Measurements from ENCODE around the gene FKBP6. TPM values are rescaled to one million over a fixed set of nuclear protein-coding genes. Genes with fewer than 3 reads are reported as not detected.
"Not testable (repeated sequence)": the region's sequence is repeated elsewhere in the genome, so short reads cannot be mapped to it uniquely, and the experiment has no call there.

Gene FKBP6
- total RNA-seq, 1 experiment from 2014 or later, result not detected

DNA sequence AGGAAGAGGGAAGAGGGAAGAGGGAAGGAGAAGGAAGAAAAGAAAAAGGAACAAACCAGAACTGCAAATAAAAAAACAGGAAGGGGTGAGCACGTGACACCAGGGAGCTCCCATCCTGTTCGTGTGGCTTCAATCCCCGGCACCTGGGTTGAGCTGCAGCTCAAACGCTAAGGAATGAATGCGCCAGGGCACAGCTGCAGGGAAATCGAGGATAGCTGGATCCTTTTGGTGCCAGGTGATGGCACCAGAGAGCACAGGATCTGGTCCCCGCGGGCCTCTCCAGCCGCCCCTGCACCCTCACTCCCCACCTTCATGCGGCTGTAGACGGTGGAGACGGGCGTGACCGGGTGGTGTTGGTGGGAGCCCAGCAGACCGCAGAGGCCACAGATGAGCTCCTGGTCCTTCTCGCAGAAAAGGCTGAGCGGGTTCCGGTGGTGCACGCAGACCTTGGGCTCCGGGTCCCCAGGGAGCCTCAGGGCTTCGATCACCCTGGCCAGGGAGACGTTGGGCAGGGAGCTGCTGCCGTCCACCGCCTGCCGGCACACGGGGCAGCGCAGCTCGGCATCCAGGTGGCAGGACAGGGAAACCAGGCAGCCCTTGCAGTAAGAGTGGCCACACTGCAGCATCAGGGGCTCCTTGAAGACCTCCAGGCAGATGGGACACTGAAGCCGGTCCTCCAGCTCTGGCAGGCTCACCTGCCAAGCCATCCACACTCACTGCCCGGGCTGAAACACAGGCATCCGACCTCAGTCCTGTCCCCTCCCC, 3.7 kb upstream of the FKBP6 start:
- H3K4me3 ChIP-seq (ENCODE audit: low read depth, low read length, poor library complexity, severe bottlenecking); POLR2A ChIA-PET (ENCODE audit: low non-redundant PET); BruUV-seq (replicated peaks); H3K36me3 ChIP-seq (ENCODE audit: insufficient read depth, low read length, poor library complexity, severe bottlenecking); H3K27me3 ChIP-seq (replicated peaks; ENCODE audit: insufficient read depth, low read depth, low read length, poor library complexity); H3K27ac ChIP-seq (ENCODE audit: low read depth, low read length, poor library complexity, severe bottlenecking); H3K9me3 ChIP-seq (ENCODE audit: low read depth, low read length, poor library complexity, severe bottlenecking); H3K4me1 ChIP-seq (ENCODE audit: insufficient read depth, low read length, poor library complexity, severe bottlenecking): not testable (repeated sequence)
- intact Hi-C loops (cut with micrococcal nuclease; ENCODE audit: unreplicated experiment), result loop anchor here (5.0 kb wide), 1 partner anchor 128 kb away; no protein-coding TSS in a partner anchor
- peak; percentile 75 for DNase-seq (ENCODE audit: low spot score)
- TF ChIP-seq CTCF (conservative IDR thresholded peaks at IDR 0.05; ENCODE audit: low read depth, low read length), result peak; percentile 64
- CTCF ChIA-PET, result interaction anchor here (0.5 to 1.6 kb wide), 7 partner anchors 9 to 447 kb away, joined by 3 to 10 read pairs (median 4); no protein-coding TSS in a partner anchor

- BruUV-seq (replicated peaks), result not testable (repeated sequence)
- ChIA-PET POLR2A (ENCODE audit: low non-redundant PET) (interaction anchor here (0.6 kb wide), 1 partner anchor 276 kb away, joined by 6 read pairs; no protein-coding TSS in a partner anchor), CTCF (interaction anchor here (1.6 kb wide), 1 partner anchor 126 kb away, joined by 6 read pairs; no protein-coding TSS in a partner anchor)
Observed at GRCh38 chr7:73325424-73325823, 2.5 kb upstream of the FKBP6 start.

GRCh38 chr7:73327449-73327848, 512 bp upstream of the FKBP6 start:
- H3K27ac ChIP-seq (ENCODE audit: low read depth, low read length, poor library complexity, severe bottlenecking); CTCF ChIA-PET; H3K4me3 ChIP-seq (ENCODE audit: low read depth, low read length, poor library complexity, severe bottlenecking); H3K9me3 ChIP-seq (ENCODE audit: low read depth, low read length, poor library complexity, severe bottlenecking); H3K36me3 ChIP-seq (ENCODE audit: insufficient read depth, low read length, poor library complexity, severe bottlenecking); intact Hi-C loops (cut with micrococcal nuclease; ENCODE audit: unreplicated experiment); H3K27me3 ChIP-seq (replicated peaks; ENCODE audit: insufficient read depth, low read depth, low read length, poor library complexity); DNase-seq (ENCODE audit: low spot score); H3K4me1 ChIP-seq (ENCODE audit: insufficient read depth, low read length, poor library complexity, severe bottlenecking); BruUV-seq (replicated peaks): not testable (repeated sequence)
- POLR2A ChIA-PET (ENCODE audit: low non-redundant PET), result interaction anchor here (0.6 kb wide), 1 partner anchor 499 kb away, joined by 3 read pairs; no protein-coding TSS in a partner anchor

More at GRCh38 chr7:73325424-73325823, 2.5 kb upstream of the FKBP6 start:
- H3K36me3 ChIP-seq (ENCODE audit: insufficient read depth, low read length, poor library complexity, severe bottlenecking); H3K27ac ChIP-seq (ENCODE audit: low read depth, low read length, poor library complexity, severe bottlenecking); intact Hi-C loops (cut with micrococcal nuclease; ENCODE audit: unreplicated experiment); H3K4me1 ChIP-seq (ENCODE audit: insufficient read depth, low read length, poor library complexity, severe bottlenecking); H3K4me3 ChIP-seq (ENCODE audit: low read depth, low read length, poor library complexity, severe bottlenecking); H3K27me3 ChIP-seq (replicated peaks; ENCODE audit: insufficient read depth, low read depth, low read length, poor library complexity); H3K9me3 ChIP-seq (ENCODE audit: low read depth, low read length, poor library complexity, severe bottlenecking); DNase-seq (ENCODE audit: low spot score): not testable (repeated sequence)

DNA sequence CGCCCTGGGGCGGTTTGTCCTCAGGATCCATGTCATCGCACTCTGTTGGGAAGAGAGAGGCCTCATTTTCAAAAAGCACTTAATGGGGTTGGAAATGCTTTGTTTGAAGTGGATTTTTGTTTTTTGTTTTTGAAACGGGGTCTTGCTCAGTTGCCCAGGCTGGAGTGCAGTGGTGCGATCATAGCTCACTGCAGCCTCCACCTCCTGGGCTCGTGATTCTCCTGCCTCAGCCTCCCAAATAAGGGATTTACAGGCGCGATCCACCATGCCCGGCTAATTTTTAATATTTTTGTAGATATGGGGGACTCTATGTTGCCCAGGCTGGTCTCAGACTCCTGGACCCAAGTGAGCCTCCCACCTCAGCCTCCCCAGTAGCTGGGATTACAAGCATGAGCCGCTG, 735 bp downstream of the FKBP6 start:
- POLR2A ChIA-PET (ENCODE audit: low non-redundant PET), result no interaction called here
- Histone ChIP-seq H3K27me3 (replicated peaks; ENCODE audit: insufficient read depth, low read depth, low read length, poor library complexity) (no peaks in the 10 kb centered on the region), H3K4me3 (ENCODE audit: low read depth, low read length, poor library complexity, severe bottlenecking) (no peak overlapping the region), H3K27ac (ENCODE audit: low read depth, low read length, poor library complexity, severe bottlenecking) (no peak overlapping the region), H3K4me1 (ENCODE audit: insufficient read depth, low read length, poor library complexity, severe bottlenecking) (no peaks in the 10 kb centered on the region), H3K36me3 (ENCODE audit: insufficient read depth, low read length, poor library complexity, severe bottlenecking) (no peaks in the 10 kb centered on the region), H3K9me3 (ENCODE audit: low read depth, low read length, poor library complexity, severe bottlenecking) (no peaks in the 10 kb centered on the region)
- no peak for TF ChIP-seq EZH2 (IDR thresholded peaks at IDR 0.05; ENCODE audit: borderline replicate concordance, low read depth, low read length, poor library complexity, severe bottlenecking)
- TF ChIP-seq CTCF (conservative IDR thresholded peaks at IDR 0.05; ENCODE audit: low read depth, low read length), result no peak
- no peak for DNase-seq (ENCODE audit: low spot score)
- BruUV-seq (replicated peaks), result no TSS peak
- CTCF ChIA-PET, result no interaction called here
- intact Hi-C loops (cut with micrococcal nuclease; ENCODE audit: unreplicated experiment), result no loop called here

Measured in A673 (cell line).